HCT116 (cell line): ENCODE data around the gene TUB. TPM values are rescaled to one million over a fixed set of nuclear protein-coding genes. Genes with fewer than 3 reads are reported as not detected.

ENCODE experiments used
- ATAC-seq: fragments of 200-7000 bp; cut with Tn5 transposase; 2 replicates; pipeline ENCODE4 v1.9.1; 2020; ENCODE audit warnings: mild to moderate bottlenecking, moderate library complexity
- BruUV-seq: library from RNA; stranded (reverse); fragments of 400-500 nt; replicated peaks from 2 replicates; lab custom pipeline; 2021; lab: Mats Ljungman, UMichigan
- CTCF ChIA-PET: fragments of 300-600 bp; sonication (Branson Sonifier 250); formaldehyde crosslinking; loops from one replicate; lab custom pipeline; 2021; ENCODE audit warnings: antibody characterized with exemption; lab: Charles Lee
- POLR2A ChIA-PET: fragments of 300-600, 350-600 bp; sonication (Branson Sonifier 250); formaldehyde crosslinking; loops from one replicate; lab custom pipeline; 2021; ENCODE audit warnings: antibody characterized with exemption; lab: Charles Lee
- RAD21 ChIA-PET, 2 experiments: fragments of 300-600 bp; sonication (Branson Sonifier 250); formaldehyde crosslinking; loops; one replicate each; lab custom pipeline; 2023; ENCODE audit warnings: low total read pairs in 2 of 2; ENCODE audit not compliant: uncharacterized antibody in 2 of 2, unreplicated experiment in 2 of 2, low non-redundant PET in 1 of 2; lab: Charles Lee
- DNase-seq: peaks from one replicate; pipeline ENCODE4 v3.0.0-alpha.2; 2010; ENCODE audit warnings: low read depth, low spot score
- H2AFZ ChIP-seq: fragments of 200-600 bp; shearing (Covaris generic), sonication (generic); 2 replicates; pipeline ENCODE4 v1.6.1; 2017; ENCODE audit warnings: low read depth, mixed run types, mixed read lengths, antibody characterized with exemption, low read length; ENCODE audit not compliant: poor library complexity, severe bottlenecking
- H3K27ac ChIP-seq: 2 replicates; pipeline ENCODE4 v1.5.1; 2012; ENCODE audit warnings: low read depth, low read length
- H3K27me3 ChIP-seq: fragments of 200-600 bp; sonication (generic); 2 replicates; pipeline ENCODE4 v1.6.1; 2016; ENCODE audit warnings: mixed run types, low read length, mixed read lengths; ENCODE audit not compliant: insufficient read depth
- H3K36me3 ChIP-seq, 2 experiments: fragments of 200-500 bp in 1 of 2; fragments of 200-600 bp in 1 of 2; sonication (Bioruptor generic) in 1 of 2; sonication (generic) in 1 of 2; 2 replicates each; pipeline versions ENCODE4 v1.5.1 to v1.6.1; 2014 to 2016; ENCODE audit warnings: low read length in 2 of 2, inconsistent platforms in 1 of 2, mixed read lengths in 1 of 2, mixed run types in 1 of 2; ENCODE audit not compliant: insufficient read depth in 2 of 2, control insufficient read depth in 1 of 2
- H3K4me1 ChIP-seq, 2 experiments: fragments of 200-600 bp in 1 of 2; sonication (generic) in 1 of 2; 2 replicates each; pipeline versions ENCODE4 v1.5.1 to v1.6.1; 2012 to 2017; ENCODE audit warnings: low read length in 2 of 2, inconsistent platforms in 1 of 2, mild to moderate bottlenecking in 1 of 2, mixed read lengths in 1 of 2, mixed run types in 1 of 2, moderate library complexity in 1 of 2; ENCODE audit not compliant: insufficient read depth in 2 of 2, control insufficient read depth in 1 of 2
- H3K4me2 ChIP-seq: fragments of 200-600 bp; sonication (generic); 2 replicates; pipeline ENCODE4 v1.6.1; 2017; ENCODE audit warnings: mixed run types, low read length, mixed read lengths
- H3K4me3 ChIP-seq, 2 experiments: fragments of 200-600 bp in 1 of 2; sonication (generic) in 1 of 2; replicated peaks in 1 of 2; 2 replicates each; pipeline ENCODE4 v1.5.1; 2011 to 2016; ENCODE audit warnings: low read length in 2 of 2, control low read depth in 1 of 2, low read depth in 1 of 2, mild to moderate bottlenecking in 1 of 2, mixed read lengths in 1 of 2, mixed run types in 1 of 2
- H3K79me2 ChIP-seq: fragments of 200-600 bp; sonication (generic); 2 replicates; pipeline ENCODE4 v1.6.1; 2017; ENCODE audit warnings: mild to moderate bottlenecking, mixed run types, low read length, moderate library complexity, mixed read lengths; ENCODE audit not compliant: insufficient read depth
- H3K9ac ChIP-seq: fragments of 200-600 bp; sonication (generic); 2 replicates; pipeline ENCODE4 v1.6.1; 2016; ENCODE audit warnings: low read length, mixed read lengths
- H3K9me2 ChIP-seq: fragments of 200-600 bp; sonication (generic), shearing (Covaris generic); 2 replicates; pipeline ENCODE4 v1.6.1; 2017; ENCODE audit warnings: mixed run types, mild to moderate bottlenecking, moderate library complexity; ENCODE audit not compliant: insufficient read depth
- H3K9me3 ChIP-seq, 2 experiments: fragments of 200-500 bp in 1 of 2; fragments of 200-600 bp in 1 of 2; sonication (Bioruptor generic) in 1 of 2; sonication (generic) in 1 of 2; 2 replicates each; pipeline ENCODE4 v1.6.1; 2014 to 2017; ENCODE audit warnings: low read length in 2 of 2, mixed read lengths in 2 of 2, inconsistent platforms in 1 of 2, low read depth in 1 of 2, mild to moderate bottlenecking in 1 of 2, mixed run types in 1 of 2, moderate library complexity in 1 of 2; ENCODE audit not compliant: control insufficient read depth in 1 of 2, insufficient read depth in 1 of 2
- H4K20me1 ChIP-seq: fragments of 200-600 bp; sonication (generic), shearing (Covaris generic); 2 replicates; pipeline ENCODE4 v1.6.1; 2017; ENCODE audit warnings: mixed run types, mild to moderate bottlenecking, moderate library complexity; ENCODE audit not compliant: insufficient read depth
- ATF3 ChIP-seq: IDR thresholded peaks from 2 replicates; pipeline ENCODE4 v1.6.1; 2012
- CBX3 ChIP-seq: IDR thresholded peaks from 2 replicates; pipeline ENCODE4 v1.6.1; 2012; ENCODE audit warnings: low read depth
- CTCF ChIP-seq, 3 experiments: fragments of 200-600 bp in 1 of 3; sonication (generic) in 1 of 3; IDR thresholded peaks in 2 of 3; conservative IDR thresholded peaks in 1 of 3; 2 replicates each; pipeline ENCODE4 v1.5.1; 2012 to 2017; ENCODE audit warnings: low read depth in 2 of 3, low read length in 2 of 3, antibody characterized with exemption in 1 of 3, borderline replicate concordance in 1 of 3, control low read depth in 1 of 3, mild to moderate bottlenecking in 1 of 3, mixed read lengths in 1 of 3, mixed run types in 1 of 3, moderate library complexity in 1 of 3; ENCODE audit not compliant: insufficient read depth in 1 of 3
- EZH2 ChIP-seq: fragments of 200-600 bp; sonication (generic); IDR thresholded peaks from 2 replicates; pipeline ENCODE4 v1.6.1; 2017; ENCODE audit warnings: antibody characterized with exemption, mixed run types
- EZH2phosphoT487 ChIP-seq: fragments of 200-600 bp; IDR thresholded peaks from 2 replicates; pipeline ENCODE4 v1.6.1; 2018; ENCODE audit warnings: antibody characterized with exemption, borderline replicate concordance
- FOSL1 ChIP-seq: IDR thresholded peaks from 2 replicates; pipeline ENCODE4 v1.6.1; 2012; ENCODE audit warnings: low read depth
- MAX ChIP-seq: IDR thresholded peaks from 2 replicates; pipeline ENCODE4 v1.6.1; 2012
- POLR2A ChIP-seq: IDR thresholded peaks from 2 replicates; pipeline ENCODE4 v1.7.0; 2011; ENCODE audit warnings: borderline replicate concordance; ENCODE audit not compliant: insufficient read depth, insufficient read length; ENCODE audit errors: extremely low read depth
- POLR2AphosphoS5 ChIP-seq: IDR thresholded peaks from 2 replicates; pipeline ENCODE4 v1.6.1; 2011; ENCODE audit warnings: mild to moderate bottlenecking, low read depth, low read length, moderate library complexity
- RAD21 ChIP-seq: IDR thresholded peaks from 2 replicates; pipeline ENCODE4 v1.6.1; 2012; ENCODE audit warnings: low read depth, mild to moderate bottlenecking
- SIN3A ChIP-seq: IDR thresholded peaks from 2 replicates; pipeline ENCODE4 v1.6.1; 2012; ENCODE audit warnings: low read depth
- TCF7L2 ChIP-seq: IDR thresholded peaks from 2 replicates; pipeline ENCODE4 v1.7.0; 2011; ENCODE audit warnings: borderline replicate concordance, inconsistent platforms; ENCODE audit not compliant: insufficient read depth, insufficient read length; ENCODE audit errors: extremely low read depth
- YY1 ChIP-seq: IDR thresholded peaks from 2 replicates; pipeline ENCODE4 v1.6.1; 2011; ENCODE audit warnings: low read length, low read depth, moderate library complexity, mild to moderate bottlenecking; ENCODE audit not compliant: insufficient replicate concordance; ENCODE audit errors: extremely low read depth
- ZFX ChIP-seq: fragments of 450-650 bp; IDR thresholded peaks from 2 replicates; pipeline ENCODE4 v1.6.1; 2017
- ZNF274 ChIP-seq: fragments of 200-500 bp; sonication (Bioruptor generic); IDR thresholded peaks from 2 replicates; pipeline ENCODE4 v1.6.1; 2014; ENCODE audit warnings: mild to moderate bottlenecking, low read depth, low read length, inconsistent platforms
- intact Hi-C: fragments of 100-400 bp; cut with micrococcal nuclease; formaldehyde crosslinking; loops from 2 replicates; pipeline ENCODE4 v1.10.0; 2022
- total RNA-seq: library from RNA; stranded (reverse); gene quantifications from one replicate; pipeline ENCODE4 v1.2.1, GENCODE V29; 2021; ENCODE audit not compliant: unreplicated experiment

Gene TUB
- total RNA-seq, 1 experiment from 2014 or later, result 0.02 TPM

GRCh38 chr11:8040261-8040920 lies 40.6 kb upstream of the TUB start:
- ATAC-seq, result no peak
- Histone ChIP-seq H3K79me2 (no peaks in the 10 kb centered on the region), H3K27me3 (peaks cover 9% of the 10 kb centered on the region), H3K36me3 (no peaks in the 10 kb centered on the region), H4K20me1 (no peaks in the 10 kb centered on the region), H3K4me1 (no peaks in the 10 kb centered on the region), H3K4me2 (no peak overlapping the region), H3K27ac (no peak overlapping the region), H3K9me3 (no peaks in the 10 kb centered on the region), H2AFZ (no peak overlapping the region), H3K4me3 (no peak overlapping the region), H3K9me2 (no peaks in the 10 kb centered on the region), H3K9ac (no peak overlapping the region)
- intact Hi-C loops, result no loop called here
- DNase-seq, result no peak
- POLR2A ChIA-PET, result no interaction called here
- RAD21 ChIA-PET, result no interaction called here
- TF ChIP-seq ATF3 (no peak), CBX3 (no peak), POLR2A (no peak), CTCF (IDR thresholded peaks at IDR 0.05 in 2 of 3, conservative IDR thresholded peaks at IDR 0.05 in 1 of 3; ENCODE audit: borderline replicate concordance in 1 of 3, insufficient read depth in 1 of 3, low read depth in 2 of 3, low read length in 2 of 3) (no peak), EZH2 (no peak), TCF7L2 (no peak), POLR2AphosphoS5 (no peak), YY1 (no peak), MAX (no peak), SIN3A (no peak), EZH2phosphoT487 (no peak), ZFX (no peak), RAD21 (no peak), FOSL1 (no peak), ZNF274 (no peak)
- no TSS peak for BruUV-seq
- CTCF ChIA-PET, result no interaction called here
